Neuronal stem cell (in vitro differentiated cells): ENCODE data around the gene TADA3.

ENCODE experiments used
- DNase-seq: peaks from one replicate; pipeline ENCODE4 v3.0.0-alpha.2; 2013; ENCODE audit warnings: low spot score
- H2AFZ ChIP-seq: one replicate; pipeline ENCODE4 v1.6.1; 2013; ENCODE audit warnings: mild to moderate bottlenecking, low read length, inconsistent platforms
- H2AK5ac ChIP-seq: 2 replicates; pipeline ENCODE4 v1.6.1; 2013; ENCODE audit warnings: low read depth, mild to moderate bottlenecking, inconsistent platforms, low read length, moderate library complexity, mixed read lengths
- H2BK120ac ChIP-seq: 2 replicates; pipeline ENCODE4 v1.6.1; 2013; ENCODE audit warnings: low read depth, mild to moderate bottlenecking, inconsistent platforms, low read length, moderate library complexity, mixed read lengths
- H2BK12ac ChIP-seq: one replicate; pipeline ENCODE4 v1.6.1; 2013; ENCODE audit warnings: low read length, inconsistent platforms
- H2BK15ac ChIP-seq: 2 replicates; pipeline ENCODE4 v1.6.1; 2013; ENCODE audit warnings: mild to moderate bottlenecking, low read length, inconsistent platforms, mixed read lengths
- H2BK5ac ChIP-seq: one replicate; pipeline ENCODE4 v1.6.1; 2013; ENCODE audit warnings: inconsistent platforms, mild to moderate bottlenecking, low read length, moderate library complexity
- H3K14ac ChIP-seq: one replicate; pipeline ENCODE4 v1.6.1; 2013; ENCODE audit warnings: low read length, inconsistent platforms
- H3K18ac ChIP-seq: 2 replicates; pipeline ENCODE4 v1.6.1; 2013; ENCODE audit warnings: low read length, inconsistent platforms
- H3K23ac ChIP-seq: 2 replicates; pipeline ENCODE4 v1.6.1; 2013; ENCODE audit warnings: low read depth, mild to moderate bottlenecking, mixed read lengths, low read length, inconsistent platforms; ENCODE audit not compliant: poor library complexity
- H3K27ac ChIP-seq: replicated peaks from 3 replicates; pipeline ENCODE4 v1.5.1; 2013; ENCODE audit warnings: low read length, inconsistent platforms
- H3K27me3 ChIP-seq, 3 experiments: 2 replicates each; pipeline ENCODE4 v1.6.1; 2013; ENCODE audit warnings: low read length in 3 of 3, mild to moderate bottlenecking in 2 of 3, inconsistent platforms in 1 of 3, low read depth in 1 of 3, mixed read lengths in 1 of 3, moderate library complexity in 1 of 3; ENCODE audit not compliant: control insufficient read depth in 3 of 3, insufficient read depth in 3 of 3
- H3K36me3 ChIP-seq, 2 donors: replicated peaks in 1 of 2; 2 replicates each; pipeline ENCODE4 v1.6.1; 2013; ENCODE audit warnings: low read length in 2 of 2; ENCODE audit not compliant: control insufficient read depth in 2 of 2, insufficient read depth in 2 of 2
- H3K4ac ChIP-seq: 2 replicates; pipeline ENCODE4 v1.6.1; 2013; ENCODE audit warnings: inconsistent platforms, mild to moderate bottlenecking, low read length, moderate library complexity
- H3K4me1 ChIP-seq, 2 donors: 1 replicate in 1 of 2; 2 replicates in 1 of 2; pipeline ENCODE4 v1.6.1; 2013; ENCODE audit warnings: low read length in 2 of 2, low read depth in 1 of 2; ENCODE audit not compliant: control insufficient read depth in 2 of 2, insufficient read depth in 1 of 2
- H3K4me2 ChIP-seq: one replicate; pipeline ENCODE4 v1.6.1; 2013; ENCODE audit warnings: mild to moderate bottlenecking, low read length, inconsistent platforms; ENCODE audit not compliant: insufficient read depth, poor library complexity, severe bottlenecking
- H3K4me3 ChIP-seq, 2 donors: 2 replicates each; pipeline ENCODE4 v1.5.1; 2013; ENCODE audit warnings: low read length in 2 of 2, mild to moderate bottlenecking in 2 of 2, inconsistent platforms in 1 of 2, moderate library complexity in 1 of 2
- H3K79me1 ChIP-seq: one replicate; pipeline ENCODE4 v1.6.1; 2013; ENCODE audit warnings: low read depth, mild to moderate bottlenecking, inconsistent platforms, low read length, moderate library complexity
- H3K9ac ChIP-seq: one replicate; pipeline ENCODE4 v1.6.1; 2013; ENCODE audit warnings: mild to moderate bottlenecking, low read depth, low read length, inconsistent platforms; ENCODE audit not compliant: poor library complexity
- H3K9me3 ChIP-seq, 2 donors: replicated peaks in 1 of 2; 2 replicates each; pipeline versions ENCODE3 to v1.6.1; 2013; ENCODE audit warnings: low read length in 2 of 2, mild to moderate bottlenecking in 2 of 2, inconsistent platforms in 1 of 2, low read depth in 1 of 2, mixed read lengths in 1 of 2, moderate library complexity in 1 of 2; ENCODE audit not compliant: control insufficient read depth in 2 of 2, insufficient read depth in 1 of 2
- H4K8ac ChIP-seq: one replicate; pipeline ENCODE4 v1.6.1; 2013; ENCODE audit warnings: low read depth, mild to moderate bottlenecking, inconsistent platforms, low read length, moderate library complexity
- H4K91ac ChIP-seq: one replicate; pipeline ENCODE4 v1.6.1; 2013; ENCODE audit warnings: low read length, low read depth, mild to moderate bottlenecking, inconsistent platforms; ENCODE audit not compliant: poor library complexity
- WGBS, 2 donors: extraction: QIAGEN DNeasy Blood & Tissue Kit; methylation state at CpG; one replicate each; pipeline ENCODE4 v1.1.7; 2013; ENCODE audit warnings: missing lambda C conversion rate in 2 of 2, mixed read lengths in 1 of 2; ENCODE audit not compliant: insufficient read length in 2 of 2, insufficient replicate concordance in 1 of 2; ENCODE audit errors: extremely low coverage in 2 of 2; 5-methylcytosine and 5-hydroxymethylcytosine counted together

TADA3 gene

DNA sequence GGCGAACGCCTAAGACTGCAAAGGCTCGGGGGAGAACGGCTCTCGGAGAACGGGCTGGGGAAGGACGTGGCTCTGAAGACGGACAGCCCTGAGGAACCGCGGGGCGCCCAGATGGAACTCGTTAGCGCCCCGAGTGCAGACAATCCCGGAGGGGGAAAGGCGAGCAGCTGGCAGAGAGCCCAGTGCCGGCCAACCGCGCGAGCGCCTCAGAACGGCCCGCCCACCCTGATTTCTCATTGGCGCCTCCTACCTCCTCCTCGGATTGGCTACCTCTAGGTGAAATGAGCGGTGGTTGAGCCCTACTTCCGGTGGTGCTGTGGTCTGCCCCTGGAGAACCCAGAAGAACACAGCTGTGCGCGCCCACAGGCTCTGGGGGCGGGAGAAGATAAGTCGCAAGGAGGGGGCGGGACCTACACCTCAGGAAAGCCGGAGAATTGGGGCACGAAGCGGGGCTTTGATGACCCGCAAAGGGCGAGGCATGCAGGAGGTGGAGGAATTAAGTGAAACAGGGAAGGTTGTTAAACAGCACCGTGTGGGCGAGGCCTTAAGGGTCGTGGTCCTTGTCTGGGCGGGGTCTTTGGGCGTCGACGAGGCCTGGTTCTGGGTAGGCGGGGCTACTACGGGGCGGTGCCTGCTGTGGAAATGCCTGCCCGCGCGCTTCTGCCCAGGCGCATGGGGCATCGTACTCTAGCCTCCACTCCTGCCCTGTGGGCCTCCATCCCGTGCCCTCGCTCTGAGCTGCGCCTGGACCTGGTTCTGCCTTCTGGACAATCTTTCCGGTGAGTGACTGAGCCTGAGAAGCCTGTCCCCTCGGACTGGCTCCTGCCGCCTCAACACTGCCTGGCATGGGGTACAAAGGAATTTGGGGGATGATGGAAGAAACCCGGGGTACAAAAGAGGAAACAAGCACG is 42.4 kb downstream of the TADA3 start, which contains the start of gene OGG1:
TSS of gene OGG1 (plus strand) at position 308 of the 911 bp plus-strand sequence. CDS start at position 643, 335 bp downstream.
- peak within 1 kb of the TSS; percentile 55 to 88 for H3K4me3 ChIP-seq
- no CpG with 5 or more reads among the region's 60 CpGs for WGBS, 2 donors
- peak; percentile 96 for DNase-seq
- peak within 1 kb of the TSS; percentile 93 for H2AFZ ChIP-seq
- no peak within 1 kb of the TSS for H4K91ac ChIP-seq
- no peak within 1 kb of the TSS for H2BK12ac ChIP-seq
- H3K14ac ChIP-seq, result no peak within 1 kb of the TSS
- H3K4ac ChIP-seq, result no peak within 1 kb of the TSS
- peak within 1 kb of the TSS; percentile 99 for H3K18ac ChIP-seq
- peak within 1 kb of the TSS; percentile 97 for H2BK5ac ChIP-seq
- peaks cover 4 to 8% of the 10 kb centered on the region in 2 donors for H3K4me1 ChIP-seq
- no peak within 1 kb of the TSS for H2BK15ac ChIP-seq
- no peaks in the 10 kb centered on the region for H3K27me3 ChIP-seq
- peak within 1 kb of the TSS; percentile 90 for H3K4me2 ChIP-seq
- no peak within 1 kb of the TSS for H4K8ac ChIP-seq
- H3K79me1 ChIP-seq, result peaks cover 8% of the 10 kb centered on the region
- no peak within 1 kb of the TSS for H2BK120ac ChIP-seq
- H3K9ac ChIP-seq, result peak within 1 kb of the TSS; percentile 94
- peak within 1 kb of the TSS; percentile 59 for H3K23ac ChIP-seq
- peaks cover 0 to 2% of the 10 kb centered on the region in 2 donors for H3K9me3 ChIP-seq
- peaks cover 50 to 79% of the 10 kb centered on the region in 2 donors for H3K36me3 ChIP-seq
- no peak within 1 kb of the TSS for H2AK5ac ChIP-seq
- peak within 1 kb of the TSS; percentile 96 for H3K27ac ChIP-seq

DNA sequence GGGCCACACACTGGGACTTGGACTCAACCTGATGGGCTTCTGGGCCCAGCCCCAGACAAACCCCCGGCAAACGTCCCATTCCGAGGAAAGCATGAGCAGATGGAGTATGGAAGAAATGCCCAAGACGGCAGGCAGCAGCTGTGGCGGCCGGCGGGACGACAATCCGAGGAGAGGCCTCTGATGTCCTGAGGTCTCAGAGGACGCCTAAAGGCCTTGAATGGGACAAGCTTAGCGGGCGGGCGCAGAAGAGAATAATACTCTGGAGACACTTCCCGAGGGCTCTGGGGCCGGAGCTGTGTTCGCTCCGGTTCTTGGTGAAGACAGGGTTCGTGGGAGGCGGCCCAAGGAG is 43.0 kb downstream of the TADA3 start:
- H3K79me1 ChIP-seq, result peaks cover 8% of the 10 kb centered on the region
- H3K4me3 ChIP-seq, result peak overlapping the region; percentile 55 to 84
- H2BK5ac ChIP-seq, result peak overlapping the region; percentile 97
- H3K4me2 ChIP-seq, result peak overlapping the region; percentile 76
- peak overlapping the region; percentile 45 for H3K23ac ChIP-seq
- H3K18ac ChIP-seq, result peak overlapping the region; percentile 61
- no peak overlapping the region for H2BK12ac ChIP-seq
- no peak overlapping the region for H4K91ac ChIP-seq
- no peak overlapping the region for H2BK15ac ChIP-seq
- peak overlapping the region; percentile 87 for H3K9ac ChIP-seq
- peaks cover 4 to 8% of the 10 kb centered on the region in 2 donors for H3K4me1 ChIP-seq
- H3K27me3 ChIP-seq, result no peaks in the 10 kb centered on the region
- H3K14ac ChIP-seq, result no peak overlapping the region
- no peak overlapping the region for H3K4ac ChIP-seq
- H3K36me3 ChIP-seq, result peaks cover 51 to 79% of the 10 kb centered on the region in 2 donors
- H2AK5ac ChIP-seq, result no peak overlapping the region
- no peak for DNase-seq
- H2BK120ac ChIP-seq, result no peak overlapping the region
- no CpG with 5 or more reads among the region's 19 CpGs for WGBS, 2 donors
- peak overlapping the region; percentile 93 for H2AFZ ChIP-seq
- no peak overlapping the region for H4K8ac ChIP-seq
- H3K27ac ChIP-seq, result peak overlapping the region; percentile 89
- H3K9me3 ChIP-seq, result peaks cover 0 to 2% of the 10 kb centered on the region in 2 donors

DNA sequence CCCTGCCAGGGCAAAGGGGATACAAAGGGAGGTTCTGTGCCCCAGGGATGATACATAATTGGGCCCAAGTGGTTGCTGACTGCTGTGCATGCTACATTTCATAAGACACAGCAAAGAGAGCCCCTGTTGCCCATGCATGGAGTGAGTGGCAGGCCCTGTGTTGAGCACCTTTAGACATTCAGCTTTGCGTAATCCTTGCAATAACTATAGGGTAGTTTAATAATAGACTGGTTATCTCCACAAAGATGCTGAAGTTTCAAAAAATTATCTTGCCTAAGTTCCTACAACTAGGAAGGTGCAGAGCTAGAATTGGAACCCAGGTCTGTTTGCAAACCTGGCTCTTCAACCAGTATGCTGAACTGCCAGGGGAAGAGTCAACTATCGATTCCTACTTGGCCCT is 44.2 kb downstream of the TADA3 start:
- no peak overlapping the region for H3K4ac ChIP-seq
- no CpG with 5 or more reads among the region's 2 CpGs for WGBS, 2 donors
- peaks cover 62 to 83% of the 10 kb centered on the region in 2 donors for H3K36me3 ChIP-seq
- H3K18ac ChIP-seq, result no peak overlapping the region
- peaks cover 4 to 8% of the 10 kb centered on the region in 2 donors for H3K4me1 ChIP-seq
- H2BK12ac ChIP-seq, result no peak overlapping the region
- no peak overlapping the region for H3K27ac ChIP-seq
- H3K14ac ChIP-seq, result no peak overlapping the region
- H2AFZ ChIP-seq, result no peak overlapping the region
- H2BK120ac ChIP-seq, result no peak overlapping the region
- H3K4me2 ChIP-seq, result no peak overlapping the region
- no peak overlapping the region for H4K8ac ChIP-seq
- DNase-seq, result no peak
- no peak overlapping the region for H3K9ac ChIP-seq
- no peak overlapping the region for H2AK5ac ChIP-seq
- H3K23ac ChIP-seq, result no peak overlapping the region
- H2BK15ac ChIP-seq, result no peak overlapping the region
- no peaks in the 10 kb centered on the region for H3K27me3 ChIP-seq
- H3K4me3 ChIP-seq, result no peak overlapping the region
- H2BK5ac ChIP-seq, result no peak overlapping the region
- H3K79me1 ChIP-seq, result peaks cover 8% of the 10 kb centered on the region
- no peak overlapping the region for H4K91ac ChIP-seq
- peaks cover 0 to 2% of the 10 kb centered on the region in 2 donors for H3K9me3 ChIP-seq

DNA sequence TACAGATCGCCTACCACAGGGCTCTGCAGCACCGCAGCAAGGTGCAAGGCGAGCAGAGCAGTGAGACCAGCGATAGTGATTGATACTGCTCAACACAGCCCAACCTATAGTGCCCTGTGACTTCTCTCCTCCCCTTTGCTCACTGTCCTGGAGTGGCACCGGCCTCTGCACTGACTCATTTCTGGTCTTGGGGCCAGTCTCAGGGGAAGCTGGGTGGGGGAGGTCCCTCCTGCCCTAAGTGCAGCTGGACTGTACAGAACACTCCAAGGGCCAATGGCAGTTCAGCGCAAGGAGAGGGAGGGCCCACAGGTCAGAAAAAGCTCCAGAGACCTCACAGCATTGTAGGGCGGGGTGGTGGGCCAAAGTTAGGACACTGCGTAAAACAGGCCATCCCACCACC is 45.0 kb downstream of the TADA3 start:
- Histone ChIP-seq H3K27ac (no peak overlapping the region), H3K79me1 (peaks cover 6% of the 10 kb centered on the region), H3K36me3 (peaks cover 66 to 84% of the 10 kb centered on the region in 2 donors), H3K4me3 (no peak overlapping the region), H3K4ac (no peak overlapping the region), H3K4me2 (no peak overlapping the region), H2BK12ac (no peak overlapping the region), H2BK15ac (no peak overlapping the region), H3K9ac (peak overlapping the region; percentile 47), H3K4me1 (peaks cover 4 to 8% of the 10 kb centered on the region in 2 donors), H3K18ac (no peak overlapping the region), H3K14ac (no peak overlapping the region), H4K91ac (no peak overlapping the region), H4K8ac (no peak overlapping the region), H2AFZ (no peak overlapping the region), H2AK5ac (no peak overlapping the region), H3K9me3 (peaks cover 0 to 2% of the 10 kb centered on the region in 2 donors), H3K27me3 (no peaks in the 10 kb centered on the region), H2BK5ac (no peak overlapping the region), H2BK120ac (peak overlapping the region; percentile 23), H3K23ac (no peak overlapping the region)
- WGBS, 2 donors, result no CpG with 5 or more reads among the region's 8 CpGs
- DNase-seq, result no peak
